DOHH2 (cell line): Measurements from ENCODE around the gene CTSD.

Source experiments
- EZH2phosphoT487 ChIP-seq: fragments of 200-600 bp; sonication (generic); IDR thresholded peaks from 2 replicates; pipeline ENCODE4 v1.6.1; 2017; ENCODE audit warnings: borderline replicate concordance, mild to moderate bottlenecking, antibody characterized with exemption, low read length, moderate library complexity, mixed read lengths
- TF ChIP-seq, protein P1 (sequence below): fragments of 200-600 bp; sonication (generic); IDR thresholded peaks from one replicate; pipeline ENCODE4 v1.5.1; 2014; ENCODE audit warnings: antibody characterized with exemption, mild to moderate bottlenecking, low read depth, low read length; ENCODE audit not compliant: poor library complexity, severe bottlenecking

DNA sequence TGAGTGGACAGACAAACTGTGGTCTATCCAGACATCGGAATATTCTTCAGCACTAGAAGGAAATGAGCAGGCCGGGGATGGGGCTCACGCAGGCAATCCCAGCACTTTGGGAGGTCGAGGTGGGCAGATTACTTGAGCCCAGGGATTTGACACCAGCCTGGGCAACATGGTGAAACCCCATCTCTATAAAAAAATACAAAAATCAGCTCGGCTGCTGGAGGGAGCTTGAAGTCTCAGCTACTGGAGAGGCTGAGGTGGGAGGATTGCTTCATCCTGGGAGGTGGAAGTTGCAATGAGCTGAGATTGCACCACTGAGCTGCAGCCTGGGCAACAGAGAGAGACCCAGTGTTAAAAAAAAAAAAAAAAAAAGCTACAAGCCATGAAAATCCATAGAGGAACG is 8.0 kb upstream of the CTSD start:
- TF ChIP-seq, protein P1, sequence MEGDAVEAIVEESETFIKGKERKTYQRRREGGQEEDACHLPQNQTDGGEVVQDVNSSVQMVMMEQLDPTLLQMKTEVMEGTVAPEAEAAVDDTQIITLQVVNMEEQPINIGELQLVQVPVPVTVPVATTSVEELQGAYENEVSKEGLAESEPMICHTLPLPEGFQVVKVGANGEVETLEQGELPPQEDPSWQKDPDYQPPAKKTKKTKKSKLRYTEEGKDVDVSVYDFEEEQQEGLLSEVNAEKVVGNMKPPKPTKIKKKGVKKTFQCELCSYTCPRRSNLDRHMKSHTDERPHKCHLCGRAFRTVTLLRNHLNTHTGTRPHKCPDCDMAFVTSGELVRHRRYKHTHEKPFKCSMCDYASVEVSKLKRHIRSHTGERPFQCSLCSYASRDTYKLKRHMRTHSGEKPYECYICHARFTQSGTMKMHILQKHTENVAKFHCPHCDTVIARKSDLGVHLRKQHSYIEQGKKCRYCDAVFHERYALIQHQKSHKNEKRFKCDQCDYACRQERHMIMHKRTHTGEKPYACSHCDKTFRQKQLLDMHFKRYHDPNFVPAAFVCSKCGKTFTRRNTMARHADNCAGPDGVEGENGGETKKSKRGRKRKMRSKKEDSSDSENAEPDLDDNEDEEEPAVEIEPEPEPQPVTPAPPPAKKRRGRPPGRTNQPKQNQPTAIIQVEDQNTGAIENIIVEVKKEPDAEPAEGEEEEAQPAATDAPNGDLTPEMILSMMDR, result no peak
- TF ChIP-seq EZH2phosphoT487, result no peak
